ENCODE results near the gene FNDC8. TPM values are rescaled to one million over a fixed set of nuclear protein-coding genes. Genes with fewer than 3 reads are reported as not detected.

Gene FNDC8
- total and polyA plus RNA-seq, 2 donors (not counting 1 experiment from before 2014, with no cell fraction given), result not detected

DNA sequence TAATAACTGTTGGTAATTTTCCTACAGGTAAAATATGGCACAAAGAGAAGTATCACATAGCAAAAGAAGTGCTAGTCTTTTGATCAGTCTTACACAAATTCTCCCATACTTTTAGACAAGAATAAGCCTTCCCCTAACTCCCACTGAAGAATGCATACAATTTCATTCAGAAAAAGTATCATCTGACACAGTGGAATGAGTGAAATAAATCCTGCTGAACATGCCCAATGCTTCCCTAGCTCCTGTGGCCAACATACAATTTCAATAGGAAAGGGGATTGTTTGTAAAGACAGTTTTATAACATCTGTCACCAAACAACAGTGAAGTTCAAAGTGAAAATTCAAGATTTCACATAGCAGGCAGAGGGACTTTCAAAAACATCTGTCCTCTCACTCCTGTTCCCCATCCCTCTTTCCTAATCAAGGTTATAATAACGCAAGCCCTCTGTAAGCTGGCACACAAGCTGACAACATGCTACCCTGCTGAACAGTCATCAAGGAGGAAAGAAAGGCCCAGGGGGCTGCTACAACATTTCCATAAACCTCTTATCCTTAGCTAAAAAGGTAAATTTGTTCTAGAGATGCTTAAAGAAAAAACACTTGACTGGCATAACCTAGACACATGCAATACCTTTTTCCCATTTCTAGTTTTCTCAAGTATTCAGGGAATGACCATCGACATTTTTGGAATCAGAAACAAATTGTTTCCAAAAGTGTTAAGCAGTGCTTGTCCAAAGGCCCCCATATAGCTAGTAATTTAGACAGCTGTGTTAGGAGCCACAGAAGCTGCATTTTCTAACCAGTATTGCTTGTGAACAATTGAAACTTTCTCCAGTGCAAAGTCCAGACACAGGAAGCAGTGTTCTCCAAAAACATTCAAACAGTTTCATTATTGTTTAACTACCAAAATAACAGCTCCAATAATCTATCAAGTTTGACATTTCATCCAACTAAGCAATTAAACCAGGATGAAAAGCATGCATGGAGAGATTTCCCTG lies 46.4 kb upstream of the FNDC8 start:
- H3K4me3 Mint-ChIP-seq, result no peak overlapping the region
- H3K27ac Mint-ChIP-seq, result no peak overlapping the region
- peaks cover 66% of the 10 kb centered on the region for H3K79me2 ChIP-seq (ENCODE audit: control insufficient read depth, insufficient read depth, low read length)

More for the DNA sequence above, 46.4 kb upstream of the FNDC8 start:
- H2AFZ ChIP-seq (ENCODE audit: insufficient read depth, low read depth, low read length, poor library complexity, severe bottlenecking), result no peak overlapping the region
- no peak for ATAC-seq (ENCODE audit: low read depth)
- H3K27me3 ChIP-seq (replicated peaks in 1 of 4; ENCODE audit: control extremely low read depth in 1 of 4, control insufficient read depth in 3 of 4, insufficient read depth in 4 of 4, low read length in 3 of 4), result no peaks in the 10 kb centered on the region
- Mint-ChIP-seq H3K4me1 (peaks cover 33% of the 10 kb centered on the region), H3K9me3 (ENCODE audit: insufficient read depth) (no peaks in the 10 kb centered on the region), H3K27me3 (no peaks in the 10 kb centered on the region)
- no peak overlapping the region for H3K9ac ChIP-seq (ENCODE audit: low read length)
- peaks cover 0 to 3% of the 10 kb centered on the region in 2 donors for H3K4me1 ChIP-seq (ENCODE audit: control insufficient read depth in 2 of 2, insufficient read depth in 2 of 2, low read length in 2 of 2)
- H3K4me2 ChIP-seq (replicated peaks; ENCODE audit: low read depth, low read length, poor library complexity, severe bottlenecking), result no peak overlapping the region
- intact Hi-C loops (cut with micrococcal nuclease), result no loop called here
- ChIA-PET CTCF (interaction anchor here (1.0 to 1.2 kb wide), 3 partner anchors 11 to 75 kb away, joined by 3 read pairs; partner anchors contain the start of gene RFFL), POLR2A (no interaction called here)
- H3K9me3 ChIP-seq (ENCODE audit: control extremely low read depth in 1 of 3, control insufficient read depth in 2 of 3, insufficient read depth in 1 of 3, low read length in 2 of 3), result no peaks in the 10 kb centered on the region
- no peak for DNase-seq
- no peaks in the 10 kb centered on the region for H3K36me3 ChIP-seq (replicated peaks in 1 of 2; ENCODE audit: control extremely low read depth in 1 of 2, control insufficient read depth in 1 of 2, extremely low read depth in 1 of 2, insufficient read depth in 2 of 2, low read length in 1 of 2)
- WGBS (ENCODE audit: insufficient coverage), result no CpG with 5 or more reads among the region's 2 CpGs
- no peak overlapping the region for H3K4me3 ChIP-seq (ENCODE audit: control extremely low read depth in 1 of 5, extremely low read depth in 1 of 5, insufficient read depth in 1 of 5, low read depth in 2 of 5, low read length in 4 of 5)
- peaks cover 8% of the 10 kb centered on the region for H4K20me1 ChIP-seq (ENCODE audit: control insufficient read depth, insufficient read depth, low read length, poor library complexity, severe bottlenecking)
- H3K27ac ChIP-seq (ENCODE audit: low read length in 2 of 2), result no peak overlapping the region
- TF ChIP-seq, protein P1, sequence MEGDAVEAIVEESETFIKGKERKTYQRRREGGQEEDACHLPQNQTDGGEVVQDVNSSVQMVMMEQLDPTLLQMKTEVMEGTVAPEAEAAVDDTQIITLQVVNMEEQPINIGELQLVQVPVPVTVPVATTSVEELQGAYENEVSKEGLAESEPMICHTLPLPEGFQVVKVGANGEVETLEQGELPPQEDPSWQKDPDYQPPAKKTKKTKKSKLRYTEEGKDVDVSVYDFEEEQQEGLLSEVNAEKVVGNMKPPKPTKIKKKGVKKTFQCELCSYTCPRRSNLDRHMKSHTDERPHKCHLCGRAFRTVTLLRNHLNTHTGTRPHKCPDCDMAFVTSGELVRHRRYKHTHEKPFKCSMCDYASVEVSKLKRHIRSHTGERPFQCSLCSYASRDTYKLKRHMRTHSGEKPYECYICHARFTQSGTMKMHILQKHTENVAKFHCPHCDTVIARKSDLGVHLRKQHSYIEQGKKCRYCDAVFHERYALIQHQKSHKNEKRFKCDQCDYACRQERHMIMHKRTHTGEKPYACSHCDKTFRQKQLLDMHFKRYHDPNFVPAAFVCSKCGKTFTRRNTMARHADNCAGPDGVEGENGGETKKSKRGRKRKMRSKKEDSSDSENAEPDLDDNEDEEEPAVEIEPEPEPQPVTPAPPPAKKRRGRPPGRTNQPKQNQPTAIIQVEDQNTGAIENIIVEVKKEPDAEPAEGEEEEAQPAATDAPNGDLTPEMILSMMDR (IDR thresholded peaks at IDR 0.05), result no peak
- no peak for TF ChIP-seq EZH2 (IDR thresholded peaks at IDR 0.05; ENCODE audit: borderline replicate concordance, insufficient read depth, low read depth, low read length, poor library complexity, severe bottlenecking)
